ENCODE measurements around the gene HPCA. TPM values are rescaled to one million over a fixed set of nuclear protein-coding genes. Genes with fewer than 3 reads are reported as not detected.

Gene HPCA
- total and polyA plus RNA-seq, 2 of the 8 experiments (the other 6 are each of a cell fraction or from before 2014, with no cell fraction given), result 0.70 to 1.4 TPM

DNA sequence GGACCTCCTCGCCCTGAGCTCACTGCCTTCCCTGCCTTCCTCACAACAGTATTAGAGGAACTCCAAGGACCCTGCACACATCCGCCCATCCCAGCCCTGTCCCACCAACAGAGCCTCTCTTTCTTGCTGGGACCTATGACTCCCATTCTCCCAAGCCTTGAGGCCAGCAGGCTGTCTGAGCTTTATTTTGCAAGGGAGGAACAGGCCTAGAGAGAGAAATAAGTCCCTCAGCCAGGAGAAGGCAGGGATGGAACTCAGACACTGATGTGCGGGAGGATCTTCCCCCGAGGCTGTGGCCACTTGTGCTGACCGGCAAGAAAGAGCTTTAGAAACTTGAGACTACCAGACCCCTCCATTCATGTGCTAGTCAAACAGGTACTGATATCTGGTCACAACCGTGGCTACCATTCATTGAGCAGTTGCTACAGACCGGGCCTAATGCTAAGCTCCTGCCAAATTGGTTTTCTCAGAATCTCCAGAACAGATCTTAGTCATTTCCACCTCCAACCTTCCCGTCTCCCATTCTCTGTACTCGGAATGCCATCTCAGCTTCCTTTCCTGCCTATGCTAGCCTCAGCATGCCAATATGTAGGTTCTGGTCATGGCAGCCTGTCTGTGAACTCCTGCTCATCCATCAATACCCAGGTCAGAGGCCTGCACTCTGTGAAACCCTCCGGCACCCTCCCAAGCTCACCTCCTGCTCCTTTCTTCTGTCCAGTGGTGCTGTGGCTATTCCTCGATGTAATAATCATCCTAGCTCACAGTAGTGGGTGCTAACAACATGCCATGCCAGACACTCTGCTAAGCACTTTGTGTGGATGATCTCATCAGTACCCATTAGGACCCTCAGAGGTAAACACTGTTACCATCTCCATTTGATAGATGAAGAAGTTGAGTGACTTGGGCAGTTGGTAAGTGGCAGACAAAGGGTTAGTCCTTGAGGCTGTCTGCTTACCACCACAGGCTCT is 11.1 kb downstream of the HPCA start:
- CTCF ChIA-PET (ENCODE audit: partially characterized antibody), result interaction anchor here (0.7 to 16.6 kb wide), 9 partner anchors 9 to 198 kb away, joined by 3 to 382 read pairs (median 4); partner anchors contain the start of genes FNDC5 and HPCA
- TF ChIP-seq CTBP2 (IDR thresholded peaks at IDR 0.05; ENCODE audit: borderline replicate concordance, insufficient read depth, insufficient read length, low read length) (no peak), MAFK (IDR thresholded peaks at IDR 0.05; ENCODE audit: low read depth, low read length) (no peak), TBP (IDR thresholded peaks at IDR 0.05; ENCODE audit: low read depth, low read length) (no peak), SIN3A (conservative IDR thresholded peaks at IDR 0.05 in 1 of 2, IDR thresholded peaks at IDR 0.05 in 1 of 2; ENCODE audit: low read depth in 1 of 2, low read length in 2 of 2) (no peak), EGR1 (IDR thresholded peaks at IDR 0.05; ENCODE audit: borderline replicate concordance, low read depth, low read length) (no peak), SUZ12 (IDR thresholded peaks at IDR 0.05; ENCODE audit: low read length) (no peak), TAF1 (IDR thresholded peaks at IDR 0.05; ENCODE audit: low read depth, low read length) (no peak), JUND (IDR thresholded peaks at IDR 0.05; ENCODE audit: low read length) (no peak), CHD1 (IDR thresholded peaks at IDR 0.05; ENCODE audit: low read depth, low read length) (no peak), GABPA (IDR thresholded peaks at IDR 0.05; ENCODE audit: borderline replicate concordance, insufficient read depth, low read length) (no peak), RAD21 (IDR thresholded peaks at IDR 0.05 in 1 of 2, conservative IDR thresholded peaks at IDR 0.05 in 1 of 2; ENCODE audit: low read depth in 2 of 2, low read length in 2 of 2) (no peak)

More for the DNA sequence above, 11.1 kb downstream of the HPCA start:
- Histone ChIP-seq H3K79me1 (ENCODE audit: low read depth, low read length) (no peaks in the 10 kb centered on the region), H3K14ac (ENCODE audit: insufficient read length) (no peak overlapping the region), H4K20me1 (replicated peaks in 1 of 2; ENCODE audit: control insufficient read depth in 1 of 2, insufficient read depth in 2 of 2, low read length in 2 of 2) (peaks cover 2 to 4% of the 10 kb centered on the region in 2 experiments), H4K91ac (replicated peaks; ENCODE audit: insufficient read length, low read length) (no peak overlapping the region), H3K27me3 (replicated peaks in 1 of 4; ENCODE audit: control insufficient read depth in 3 of 4, extremely low read depth in 1 of 4, insufficient read depth in 3 of 4, low read length in 3 of 4) (peaks cover 14 to 40% (median 35%) of the 10 kb centered on the region in 4 experiments), H2BK5ac (ENCODE audit: low read depth, low read length) (no peak overlapping the region), H3K56ac (replicated peaks; ENCODE audit: insufficient read length, low read depth, low read length) (no peak overlapping the region), H3K4me2 (ENCODE audit: insufficient read depth in 1 of 2, low read depth in 2 of 2, low read length in 2 of 2) (no peak overlapping the region), H2AFZ (ENCODE audit: low read length) (no peak overlapping the region), H2AK5ac (ENCODE audit: low read depth, low read length) (no peak overlapping the region), H3K18ac (ENCODE audit: extremely low read depth, low read length) (no peak overlapping the region), H3K4me1 (replicated peaks in 1 of 4; ENCODE audit: control insufficient read depth in 3 of 4, insufficient read depth in 4 of 4, low read length in 3 of 4) (peaks cover 0 to 24% (median 15%) of the 10 kb centered on the region in 4 experiments; a peak in 6 of 7 replicates), H3K9me3 (ENCODE audit: insufficient read depth in 2 of 2, low read depth in 1 of 2, low read length in 1 of 2) (peaks cover 0 to 4% of the 10 kb centered on the region in 2 experiments; a peak in 1 of 4 replicates), H4K8ac (ENCODE audit: extremely low read depth, insufficient read depth, low read length) (no peak overlapping the region), H2BK12ac (ENCODE audit: low read depth, low read length) (no peak overlapping the region), H3K79me2 (ENCODE audit: control insufficient read depth in 1 of 2, insufficient read depth in 2 of 2, low read length in 2 of 2) (no peaks in the 10 kb centered on the region), H2BK20ac (ENCODE audit: low read length) (no peak overlapping the region), H3K23ac (ENCODE audit: insufficient read length) (no peak overlapping the region), H3K4me3 (ENCODE audit: extremely low read depth in 1 of 4, insufficient read depth in 2 of 4, low read depth in 3 of 4, low read length in 4 of 4) (no peak overlapping the region), H3K27ac (ENCODE audit: low read depth, low read length) (no peak overlapping the region), H3K36me3 (ENCODE audit: control insufficient read depth in 2 of 4, insufficient read depth in 4 of 4, low read length in 3 of 4) (no peaks in the 10 kb centered on the region), H2BK15ac (ENCODE audit: low read length) (no peak overlapping the region), H4K5ac (ENCODE audit: insufficient read length, low read depth, low read length) (no peak overlapping the region), H2BK120ac (replicated peaks; ENCODE audit: low read depth, low read length) (no peak overlapping the region), H3K9ac (replicated peaks in 1 of 4; ENCODE audit: extremely low read depth in 1 of 4, low read depth in 3 of 4, low read length in 3 of 4) (no peak overlapping the region), H3K23me2 (ENCODE audit: low read depth, low read length) (peaks cover 13% of the 10 kb centered on the region; the same call in 1 of the 2 replicates), H3K4ac (replicated peaks; ENCODE audit: insufficient read length, low read depth, low read length) (no peak overlapping the region)
- POLR2A ChIA-PET (ENCODE audit: partially characterized antibody), result interaction anchor here (0.6 to 1.4 kb wide), 5 partner anchors 28 to 175 kb away, joined by 3 to 5 read pairs (median 3); no protein-coding TSS in a partner anchor
- FAIRE-seq (no peak), DNase-seq (ENCODE audit: low read depth in 1 of 2, low spot score in 2 of 2) (no peak)
- WGBS, 2 experiments (ENCODE audit: extremely low coverage in 1 of 2, insufficient coverage in 1 of 2, insufficient read length in 1 of 2, insufficient replicate concordance in 2 of 2, low coverage in 1 of 2, low lambda C conversion rate in 2 of 2, missing lambda C conversion rate in 1 of 2), result 92% methylated on average over 11 of the region's 11 CpGs; no CpG with 5 or more reads in 1 of the 2 experiments
